GM19438 (cell line): ENCODE results near the gene CCDC169.
"Not testable (repeated sequence)": the region's sequence is repeated elsewhere in the genome, so short reads cannot be mapped to it uniquely, and the experiment has no call there.

Source experiments
- ATAC-seq: cut with Tn5 transposase; IDR thresholded peaks from one replicate; pipeline ENCODE4 v1.9.1; 2021; ENCODE audit warnings: low read depth; ENCODE audit not compliant: unreplicated experiment

CCDC169 gene

DNA sequence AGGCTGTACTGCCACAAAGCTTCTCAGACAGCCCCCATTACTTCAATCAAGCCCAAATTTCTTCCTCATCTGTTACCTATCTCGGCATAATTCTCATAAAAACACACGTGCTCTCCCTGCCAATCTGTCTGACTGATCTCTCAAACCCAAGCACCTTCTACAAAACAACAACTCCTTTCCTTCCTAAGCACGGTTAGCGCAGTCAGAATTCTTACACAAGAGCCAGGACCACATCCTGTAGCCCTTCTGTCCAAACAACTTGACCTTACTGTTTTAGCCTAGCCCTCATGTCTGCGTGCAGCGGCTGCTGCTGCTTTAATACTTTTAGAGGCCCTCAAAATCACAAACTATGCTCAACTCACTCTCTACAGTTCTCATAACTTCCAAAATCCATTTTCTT is 22.2 kb upstream of the CCDC169 start:
- not testable (repeated sequence) for ATAC-seq

DNA sequence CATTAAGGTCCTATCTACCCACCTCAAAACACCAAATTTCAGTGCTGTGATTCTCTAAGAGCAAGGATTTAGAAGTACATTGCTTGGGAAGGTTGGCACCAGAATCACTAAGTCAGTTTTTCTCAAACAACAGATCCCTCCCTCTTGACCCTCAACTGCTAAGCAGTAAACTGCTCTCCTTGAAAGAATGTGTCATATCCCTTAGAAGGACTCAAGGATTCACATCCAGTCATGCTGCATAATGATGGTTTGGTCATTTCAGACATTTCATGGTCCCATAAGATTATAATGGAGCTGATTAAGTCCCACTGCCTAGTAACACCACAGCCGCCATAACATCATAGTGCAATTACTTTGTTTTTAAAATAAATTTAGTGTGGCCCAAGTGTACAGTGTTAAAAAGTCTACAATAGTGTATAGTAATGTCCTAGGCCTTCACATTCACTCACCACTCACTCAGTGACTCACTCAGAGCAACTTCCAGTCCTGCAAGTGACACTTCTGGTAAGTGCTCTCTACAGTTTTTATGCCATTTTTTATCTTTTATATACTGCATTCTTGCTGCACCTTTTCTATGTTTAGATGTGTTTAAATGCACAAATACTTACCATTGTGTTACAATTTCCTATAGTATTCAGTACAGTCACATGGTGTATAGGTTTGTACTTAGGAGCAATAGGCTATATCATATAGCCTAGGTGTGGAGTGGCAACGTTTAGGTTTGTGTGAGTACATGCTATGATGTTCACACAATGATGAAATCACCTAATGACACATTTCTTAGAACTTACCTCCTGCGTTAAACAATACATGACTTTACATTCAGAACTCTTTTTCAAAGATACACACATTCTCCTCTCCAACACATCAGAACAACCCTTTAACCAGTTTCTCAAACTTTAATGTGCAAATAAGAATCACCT is 15.7 kb upstream of the CCDC169 start:
- ATAC-seq: no peak

DNA sequence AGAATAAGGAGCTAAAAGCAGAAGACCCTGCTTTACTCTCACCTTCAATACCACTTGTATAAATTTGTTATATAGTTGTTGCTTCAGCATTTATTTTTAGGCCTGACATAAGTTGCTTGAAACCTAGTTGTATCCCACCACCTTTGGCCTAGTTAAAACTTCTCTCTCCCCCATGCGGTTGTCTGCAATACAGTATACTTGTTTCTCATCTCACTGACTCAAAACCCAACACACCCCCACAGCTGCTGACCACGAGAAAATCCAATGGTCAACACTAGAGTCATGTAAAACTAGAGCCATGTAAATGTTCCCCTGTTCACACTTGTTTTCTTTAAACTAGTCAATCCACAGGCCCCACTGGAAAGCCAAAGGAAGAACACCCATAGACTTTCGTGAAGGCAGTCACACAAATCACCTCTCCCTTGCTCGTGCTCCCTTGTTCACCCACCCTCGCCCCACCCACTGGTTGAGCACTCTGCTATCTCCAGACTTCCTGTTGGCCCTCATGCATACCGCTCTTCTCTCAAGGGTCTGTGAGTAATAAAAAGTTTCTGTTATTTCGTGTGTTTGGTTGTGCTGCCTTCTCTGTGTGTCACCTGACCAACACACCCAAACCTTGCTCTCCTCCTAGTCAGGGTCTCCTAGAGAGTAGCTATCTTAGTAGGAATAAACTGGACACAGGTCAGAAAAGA is 12.9 kb upstream of the CCDC169 start:
- no peak for ATAC-seq

DNA sequence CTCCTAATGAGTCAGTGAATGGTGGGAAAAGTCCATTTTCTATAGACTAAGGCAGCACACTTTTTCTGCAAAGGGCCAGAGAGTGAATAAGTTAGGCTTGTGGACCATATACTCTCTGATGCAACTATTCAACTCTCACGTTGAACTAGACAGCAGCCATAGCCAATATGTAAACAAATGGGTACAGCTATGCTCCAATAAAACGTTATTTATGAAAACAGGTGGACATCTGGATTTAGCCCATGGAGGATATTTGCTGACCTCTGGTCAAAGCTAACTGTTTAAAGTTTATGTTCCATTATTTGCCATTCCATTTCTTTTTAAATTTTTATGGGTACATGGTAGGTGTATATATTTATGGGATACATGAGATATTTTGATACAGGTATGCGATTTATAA is 4.7 kb upstream of the CCDC169 start:
- ATAC-seq: no peak

DNA sequence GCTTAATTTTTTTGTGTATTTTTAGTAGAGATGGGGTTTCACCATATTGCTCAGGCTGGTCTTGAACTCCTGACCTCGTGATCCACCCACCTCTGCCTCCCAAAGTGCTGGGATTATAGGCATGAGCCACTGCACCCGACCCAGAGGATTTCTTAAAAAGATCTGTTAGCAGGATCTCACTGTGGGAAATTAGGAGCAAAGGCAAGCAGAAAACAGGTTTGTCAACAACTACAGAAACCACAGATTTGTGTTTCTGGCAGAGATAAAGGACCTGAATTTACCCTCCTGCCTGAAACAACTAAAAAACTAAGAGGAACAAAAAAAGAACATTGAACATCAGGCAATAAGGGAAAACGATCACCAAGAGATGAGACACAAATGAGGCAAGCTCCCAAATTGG is 1.9 kb upstream of the CCDC169 start:
- not testable (repeated sequence) for ATAC-seq

DNA sequence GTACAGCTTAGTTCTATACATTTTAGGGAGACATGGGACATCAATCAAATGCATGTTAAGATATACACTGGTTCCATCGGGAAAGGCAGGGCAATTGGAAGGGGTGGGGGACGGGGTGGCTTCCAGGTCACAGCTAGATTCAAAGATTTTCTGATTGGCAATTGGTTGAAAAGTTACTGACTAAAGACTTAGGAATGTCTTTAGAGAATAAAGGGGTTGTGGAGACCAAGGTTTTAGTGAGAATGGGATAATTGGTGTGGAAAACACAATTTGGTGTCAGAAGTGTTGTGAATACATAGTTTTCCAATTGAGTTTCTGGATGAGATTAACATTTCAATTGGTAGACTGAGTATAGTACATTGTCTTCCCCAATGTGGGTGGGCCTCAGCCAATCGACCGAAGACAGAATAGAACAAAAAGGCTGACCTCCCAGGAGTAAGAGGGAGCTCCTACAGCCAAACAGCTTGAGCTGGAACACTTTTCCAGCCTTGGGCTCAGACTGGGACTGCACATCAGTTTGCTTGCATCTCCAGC is 988 bp upstream of the CCDC169 start:
- ATAC-seq: no peak

DNA sequence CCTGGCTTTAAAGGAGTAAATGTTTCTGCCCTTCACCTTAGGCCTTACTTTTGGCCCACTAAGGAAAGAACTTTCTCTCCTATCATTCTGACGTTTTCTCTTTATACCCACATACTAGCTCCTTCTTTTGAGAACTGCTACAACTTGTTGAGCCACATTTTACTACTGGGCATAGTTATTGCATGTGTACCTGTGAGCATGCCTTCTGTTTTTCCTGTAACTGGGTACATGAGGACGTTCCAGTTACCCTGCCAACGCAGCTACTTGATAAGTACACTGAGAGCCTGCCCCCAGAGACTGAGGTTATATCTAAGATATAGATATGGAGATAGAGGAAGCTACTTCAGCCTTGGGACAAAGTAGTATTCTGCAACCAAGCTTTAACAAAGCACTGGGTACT is 3.5 kb downstream of the CCDC169 start:
- no peak for ATAC-seq

DNA sequence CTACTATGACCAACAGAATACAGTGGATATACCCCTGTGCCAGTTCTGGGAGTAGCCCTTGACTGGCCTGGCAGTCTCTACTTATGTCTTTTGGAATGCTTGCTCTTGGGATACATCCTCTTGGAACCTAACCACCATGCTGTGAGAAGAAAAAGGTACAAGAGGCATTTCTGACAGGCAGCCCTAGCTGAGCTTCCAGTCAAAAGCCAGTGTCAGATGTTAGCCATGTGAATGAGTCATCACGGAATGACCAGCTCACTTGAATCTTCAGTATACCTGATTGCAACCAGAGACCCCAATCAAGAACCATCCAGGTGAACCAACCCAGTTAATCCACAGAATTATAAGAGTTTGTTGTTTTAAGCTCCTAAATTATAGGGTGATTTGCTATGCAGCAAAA is 4.1 kb downstream of the CCDC169 start:
- ATAC-seq: no peak

DNA sequence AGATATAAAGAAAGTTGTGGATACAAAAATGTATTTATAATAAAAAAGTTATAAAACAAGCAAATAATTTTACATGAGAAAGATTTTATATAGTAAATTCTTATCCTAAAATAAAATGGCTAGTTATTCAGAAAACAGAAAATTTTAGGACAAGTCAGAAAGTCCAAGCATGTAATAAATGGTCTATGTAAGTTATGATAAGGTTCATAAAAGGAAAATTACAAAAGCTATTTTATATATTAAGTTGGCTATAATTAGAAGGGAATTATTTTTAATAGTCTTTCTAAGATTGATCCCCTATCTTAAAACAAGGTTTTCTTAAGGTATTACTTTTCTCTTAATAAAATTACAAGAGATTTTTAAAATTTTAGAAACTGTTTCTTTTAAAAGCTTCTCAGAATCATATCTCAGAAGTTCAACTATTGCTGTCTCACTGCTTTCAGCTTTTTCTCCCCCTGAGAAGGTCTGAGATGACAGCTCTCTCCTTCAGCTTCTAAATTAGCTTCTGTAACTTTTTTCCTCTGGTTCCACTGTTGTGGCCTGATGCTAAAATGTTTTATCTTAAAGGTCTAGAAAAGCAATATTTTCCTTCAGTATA is 8.7 kb downstream of the CCDC169 start:
- no peak for ATAC-seq

DNA sequence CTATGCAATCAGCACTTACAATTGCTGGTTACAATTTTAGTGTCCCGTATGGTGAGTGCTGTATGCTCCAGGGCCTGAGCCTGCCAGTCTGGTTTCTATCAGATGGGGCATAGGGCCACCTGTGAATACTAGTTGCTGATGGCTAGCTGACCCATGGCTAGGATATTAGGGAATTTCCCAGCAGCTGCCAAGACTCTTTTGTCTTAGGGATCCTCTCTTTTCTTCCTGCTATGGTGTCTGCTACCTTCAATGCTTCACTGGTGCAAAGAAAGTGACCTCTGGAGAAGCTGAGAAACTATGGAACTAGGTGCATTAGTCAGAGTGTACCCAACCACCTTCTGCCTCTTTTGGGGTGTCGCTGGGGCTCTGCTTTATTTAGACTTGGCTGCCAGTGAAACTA is 11.6 kb downstream of the CCDC169 start:
- no peak for ATAC-seq

DNA sequence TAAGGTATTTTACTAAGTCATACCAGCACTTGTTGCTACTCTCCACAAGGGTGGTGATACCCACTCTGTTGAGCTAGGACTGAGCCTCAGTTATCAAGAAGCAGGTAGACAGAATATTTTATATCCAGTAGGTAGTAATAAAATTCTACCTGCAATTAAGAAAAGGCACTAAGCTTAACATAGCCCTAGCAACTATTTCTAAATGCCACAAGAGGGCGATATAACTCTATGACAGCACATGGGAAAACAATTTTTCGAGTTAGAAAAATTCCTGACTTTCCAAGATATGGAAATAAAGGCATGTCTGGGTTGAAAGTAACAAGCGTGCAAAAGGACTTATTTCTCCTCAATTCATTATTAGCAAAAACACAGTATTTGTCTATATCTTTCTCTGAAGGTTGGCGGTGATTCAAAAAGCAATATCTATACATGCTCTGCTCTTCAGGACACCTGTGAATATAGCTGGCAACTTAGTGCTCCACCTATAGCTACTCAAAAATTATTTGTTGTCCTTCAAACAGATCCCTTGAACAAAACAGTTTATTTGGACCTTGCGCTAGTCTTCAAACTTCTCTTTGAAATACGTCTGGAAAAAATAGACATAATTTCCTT is 14.7 kb downstream of the CCDC169 start:
- no peak for ATAC-seq

DNA sequence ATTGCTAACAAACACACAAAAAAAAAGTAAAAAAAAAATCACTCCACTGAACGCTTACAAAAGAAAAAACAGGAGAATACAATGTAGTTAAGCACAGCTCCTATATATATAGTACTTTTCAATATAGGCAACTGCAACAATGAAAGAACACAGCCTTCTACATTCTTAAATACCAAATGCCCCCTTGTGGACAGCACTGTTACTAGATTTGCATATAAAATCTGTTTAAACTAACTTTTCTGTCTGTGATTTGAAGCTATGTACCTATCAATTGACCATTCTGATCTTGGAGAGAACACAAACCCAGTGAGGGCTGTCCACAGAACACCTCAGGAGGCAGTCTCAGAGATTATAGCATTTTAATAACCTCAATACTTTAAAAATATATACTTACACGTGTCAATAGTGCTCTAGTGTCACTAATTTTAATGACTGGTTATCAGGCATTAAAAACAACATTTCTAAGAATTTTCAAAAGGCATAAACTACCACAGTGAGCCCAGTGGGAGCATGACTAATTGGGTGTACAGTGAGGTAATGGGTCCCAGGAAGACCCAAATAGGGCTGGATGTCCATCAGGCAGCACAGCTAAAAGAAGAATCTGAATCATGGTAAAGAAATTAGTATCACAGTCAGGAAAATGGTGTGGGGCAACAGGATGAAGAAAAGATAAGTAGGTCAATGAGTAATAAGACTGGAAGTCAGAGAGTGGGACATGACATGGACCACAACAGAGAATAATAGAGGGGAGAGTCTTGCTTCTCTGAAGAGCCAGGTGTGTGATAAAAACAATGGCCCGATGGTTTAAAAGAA is 22.2 kb downstream of the CCDC169 start:
- no peak for ATAC-seq

DNA sequence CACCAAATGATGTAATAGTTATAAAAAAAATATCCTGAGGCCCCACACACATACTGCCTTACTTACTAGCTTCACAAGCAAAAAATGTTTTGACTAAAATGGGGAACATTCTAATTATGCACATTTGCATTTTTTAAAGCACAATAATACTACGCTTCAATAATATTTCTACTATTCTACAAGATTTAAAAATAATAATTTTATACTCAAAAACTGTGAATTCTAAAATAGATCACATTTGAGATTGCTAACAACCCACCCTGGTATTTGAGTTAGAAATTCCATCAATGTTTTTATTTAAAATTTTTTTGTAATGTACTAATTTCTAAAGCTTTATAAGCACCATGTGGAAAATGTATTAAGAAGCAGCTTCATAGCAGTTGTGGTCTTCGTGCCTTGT is 24.2 kb downstream of the CCDC169 start:
- no peak for ATAC-seq

DNA sequence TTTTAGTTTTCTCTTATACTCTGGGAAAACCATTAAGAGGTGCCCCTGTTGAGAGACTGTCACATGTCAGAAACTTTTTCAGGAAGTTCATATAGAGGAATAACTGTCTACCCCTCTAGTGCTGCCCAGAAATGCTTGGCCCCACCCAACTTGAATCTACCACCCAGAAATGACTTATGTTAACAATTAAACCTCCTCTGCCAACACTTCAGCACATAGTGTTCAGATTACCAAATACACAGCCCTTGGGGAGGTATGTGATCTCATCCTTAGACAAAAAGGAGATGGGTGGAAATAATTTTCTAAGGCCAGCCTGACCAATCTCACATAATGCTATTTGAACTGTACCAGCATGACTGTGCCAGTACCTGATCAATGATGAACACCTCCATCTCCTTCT is 35.6 kb downstream of the CCDC169 start:
- no peak for ATAC-seq

DNA sequence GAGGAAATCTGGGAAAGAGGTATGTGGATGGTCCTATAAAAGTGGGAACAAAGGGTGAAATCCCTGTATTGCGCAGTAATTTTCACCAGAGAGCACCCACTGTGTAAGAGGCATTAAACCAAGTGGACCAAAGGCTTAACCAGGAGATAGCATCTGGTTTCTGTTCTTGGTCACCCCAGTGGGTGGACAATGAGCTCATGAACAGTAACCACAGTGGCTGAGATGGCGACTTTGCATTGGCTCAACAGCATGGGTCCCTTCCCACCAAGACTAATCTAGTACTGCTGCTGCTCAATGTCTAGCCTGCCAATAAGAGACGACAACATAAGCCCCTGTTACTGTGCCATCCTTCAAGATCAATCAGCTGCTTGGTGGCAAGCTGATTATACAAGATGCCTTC is 36.6 kb downstream of the CCDC169 start:
- no peak for ATAC-seq

DNA sequence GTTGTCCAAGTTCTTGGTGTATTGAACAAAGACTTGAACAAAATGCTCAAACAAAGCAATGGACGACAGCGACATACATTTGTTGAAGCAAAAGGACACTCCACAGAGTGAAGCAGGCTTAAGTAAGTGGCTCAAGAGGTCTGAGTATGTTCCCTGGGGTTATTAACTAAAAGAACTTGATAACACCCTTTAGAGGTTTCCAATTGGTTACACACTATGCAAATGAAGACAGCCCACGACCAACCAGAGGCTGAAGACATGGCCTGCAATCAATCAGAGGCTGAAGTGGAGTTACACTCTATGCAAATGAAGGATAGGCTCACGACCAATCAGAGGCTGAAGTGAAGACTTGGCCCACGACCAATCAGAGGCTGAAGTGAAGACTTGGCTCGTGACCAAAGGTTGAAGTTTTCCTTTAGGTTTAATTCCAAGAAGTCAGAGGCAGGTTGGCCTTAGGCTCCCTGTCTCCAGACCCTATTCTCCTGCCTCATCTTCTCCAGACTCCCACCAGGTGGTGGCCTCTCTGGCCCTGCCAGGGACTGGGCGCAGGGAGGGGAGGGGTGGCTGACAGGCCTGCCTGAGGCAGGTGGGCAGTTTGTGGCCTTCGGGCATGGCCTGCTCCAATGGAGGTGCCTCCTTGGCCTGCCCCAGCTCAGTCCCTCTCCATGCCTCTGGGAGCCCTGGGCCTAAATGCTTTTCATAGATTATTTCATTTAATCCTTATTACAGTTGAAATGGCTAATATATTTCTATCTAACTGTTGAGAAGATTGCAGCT is 38.1 kb downstream of the CCDC169 start:
- no peak for ATAC-seq

DNA sequence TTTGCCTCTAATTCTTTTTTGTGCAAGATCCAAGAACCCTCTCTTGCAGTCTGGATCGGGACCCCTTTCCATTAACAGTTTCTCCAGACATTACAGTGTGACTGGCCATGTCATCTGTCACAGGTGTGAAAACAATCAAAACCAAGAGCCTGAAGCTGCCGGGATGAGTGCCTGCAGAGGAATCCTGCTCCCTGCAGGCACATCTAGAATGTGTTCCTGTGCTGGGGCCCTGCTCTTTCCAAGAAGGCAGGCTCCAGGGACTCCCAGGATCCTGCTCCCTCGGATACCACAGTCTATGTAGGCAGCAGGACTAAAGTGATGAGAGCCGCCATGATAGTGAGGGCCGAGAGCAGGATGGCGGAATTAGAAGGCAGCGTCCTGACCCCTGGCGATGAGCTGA is 38.8 kb downstream of the CCDC169 start:
- ATAC-seq: no peak

DNA sequence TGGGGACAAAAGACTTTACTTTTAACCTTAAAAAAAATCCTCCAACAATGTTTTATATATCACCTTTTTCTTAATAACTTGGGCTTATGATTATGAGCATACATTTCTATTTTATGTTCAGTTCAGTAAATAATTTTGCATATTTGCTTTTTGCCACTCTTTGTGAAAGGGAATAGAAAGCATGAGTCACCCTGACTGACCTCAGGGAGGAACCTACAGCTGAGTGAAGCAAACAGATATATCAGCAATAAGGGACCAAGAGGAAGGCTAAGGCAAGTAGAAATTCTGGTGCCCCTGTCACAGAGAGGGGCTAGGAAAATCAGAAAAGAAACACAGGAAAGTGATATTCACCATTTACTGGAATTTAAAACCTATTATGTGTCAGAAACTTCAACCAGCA is 46.1 kb downstream of the CCDC169 start:
- ATAC-seq: no peak

DNA sequence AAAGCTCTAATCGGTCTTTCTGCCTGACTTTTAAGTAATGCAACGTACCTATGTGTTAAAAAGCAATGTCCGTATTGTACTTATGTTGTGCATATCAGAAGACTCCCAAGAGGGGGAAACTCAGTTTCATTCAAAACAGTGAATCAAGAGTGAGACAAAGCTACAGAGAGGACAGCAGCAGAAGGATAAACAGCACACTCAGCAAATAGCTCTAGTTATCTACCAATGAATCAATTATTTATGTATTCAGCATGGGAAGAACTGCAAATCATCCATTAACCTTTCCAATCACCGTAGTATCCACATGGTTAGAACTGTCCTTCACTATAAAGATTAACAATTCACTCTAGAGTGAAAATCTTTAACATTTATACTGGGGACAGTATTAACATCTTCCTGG is 46.6 kb downstream of the CCDC169 start:
- no peak for ATAC-seq
